EH (cell line): ENCODE data around the gene BSN.

Experiments
- DNase-seq: peaks from one replicate; pipeline ENCODE4 v3.0.0-alpha.2; 2015; ENCODE audit warnings: low read depth

BSN gene

GRCh38 chr3:49717211-49717958, 163.1 kb downstream of the BSN start:
- DNase-seq = no peak

GRCh38 chr3:49717959-49718857, 163.9 kb downstream of the BSN start:
- DNase-seq = no peak

- DNase-seq = no peak
Measured at GRCh38 chr3:49718858-49719213, 164.6 kb downstream of the BSN start.

DNA sequence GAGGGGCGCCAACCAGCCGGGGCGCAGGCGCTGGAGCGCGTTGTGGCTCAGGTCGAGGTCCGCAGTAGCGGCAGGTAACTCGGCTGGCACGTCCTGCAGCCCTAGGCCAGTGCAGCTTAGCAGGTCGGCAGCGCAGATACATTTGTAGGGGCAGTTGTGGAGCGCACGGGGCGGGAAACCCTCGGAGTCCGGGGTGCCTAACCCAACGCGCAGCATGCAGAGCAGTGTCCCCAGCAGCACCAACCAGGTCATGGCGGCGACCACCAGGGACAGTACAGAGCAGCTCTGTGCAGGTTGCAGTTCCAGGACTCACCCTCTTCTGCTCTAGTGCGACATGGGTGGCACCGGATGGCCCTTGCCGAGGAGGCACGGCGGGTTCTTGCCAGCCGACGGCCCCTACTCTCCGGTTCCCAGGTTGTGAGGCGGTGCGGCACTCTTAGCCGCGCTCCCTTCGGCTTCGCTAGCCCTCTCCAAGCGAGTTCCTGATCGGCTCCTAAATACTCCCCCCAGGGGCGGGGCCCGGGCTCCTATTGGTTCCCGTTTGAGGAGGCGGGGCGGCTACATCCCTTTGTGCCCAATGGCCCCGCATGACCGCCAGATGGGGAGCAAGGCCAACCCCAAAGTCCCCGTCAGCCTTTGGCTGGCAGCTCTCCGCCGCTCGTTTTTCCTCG, 165.1 kb downstream of the BSN start, which contains the start of gene AMIGO3:
AMIGO3 (minus strand) TSS at position 471 of the 671 bp plus-strand sequence; CDS start at position 252, 219 bp downstream.
- peak; percentile 95 for DNase-seq
